ENCODE measurements around the gene TGFB3.

Gene TGFB3

GRCh38 chr14:75959031-75959430, 22.8 kb downstream of the TGFB3 start:
- no peak for DNase-seq (ENCODE audit: extremely low read depth, insufficient read length)
- no peak for TF ChIP-seq CTCF (IDR thresholded peaks at IDR 0.05; ENCODE audit: insufficient read depth, low read length, poor library complexity, severe bottlenecking)

GRCh38 chr14:75952489-75952888, 29.3 kb downstream of the TGFB3 start:
- H3K36me3 ChIP-seq (ENCODE audit: control insufficient read depth, insufficient read depth, low read length) = no peaks in the 10 kb centered on the region; the same call in 1 of the 2 replicates
- no peak for DNase-seq (ENCODE audit: extremely low read depth, insufficient read length)
- TF ChIP-seq CTCF (IDR thresholded peaks at IDR 0.05; ENCODE audit: insufficient read depth, low read length, poor library complexity, severe bottlenecking) = no peak
- no peaks in the 10 kb centered on the region for H3K27me3 ChIP-seq (replicated peaks; ENCODE audit: control insufficient read depth, insufficient read depth, low read length)
- no peak overlapping the region for H3K4me3 ChIP-seq (replicated peaks; ENCODE audit: low read depth, low read length)

More at GRCh38 chr14:75959031-75959430, 22.8 kb downstream of the TGFB3 start:
- Histone ChIP-seq H3K4me3 (replicated peaks; ENCODE audit: low read depth, low read length) (no peak overlapping the region), H3K27me3 (replicated peaks; ENCODE audit: control insufficient read depth, insufficient read depth, low read length) (no peaks in the 10 kb centered on the region), H3K36me3 (ENCODE audit: control insufficient read depth, insufficient read depth, low read length) (no peaks in the 10 kb centered on the region)

- no peaks in the 10 kb centered on the region; the same call in 1 of the 2 replicates for H3K36me3 ChIP-seq (ENCODE audit: control insufficient read depth, insufficient read depth, low read length)
- TF ChIP-seq CTCF (IDR thresholded peaks at IDR 0.05; ENCODE audit: insufficient read depth, low read length, poor library complexity, severe bottlenecking) = no peak
- no peak for DNase-seq (ENCODE audit: extremely low read depth, insufficient read length)
- no peaks in the 10 kb centered on the region for H3K27me3 ChIP-seq (replicated peaks; ENCODE audit: control insufficient read depth, insufficient read depth, low read length)
- no peak overlapping the region for H3K4me3 ChIP-seq (replicated peaks; ENCODE audit: low read depth, low read length)
Observed at GRCh38 chr14:75946785-75947184, 35.0 kb downstream of the TGFB3 start.

GRCh38 chr14:75944607-75945241, 37.1 kb downstream of the TGFB3 start:
- no peak for DNase-seq (ENCODE audit: extremely low read depth, insufficient read length)
- H3K36me3 ChIP-seq (ENCODE audit: control insufficient read depth, insufficient read depth, low read length) = no peaks in the 10 kb centered on the region
- no peaks in the 10 kb centered on the region for H3K27me3 ChIP-seq (replicated peaks; ENCODE audit: control insufficient read depth, insufficient read depth, low read length)
- no peak for TF ChIP-seq CTCF (IDR thresholded peaks at IDR 0.05; ENCODE audit: insufficient read depth, low read length, poor library complexity, severe bottlenecking)
- no peak overlapping the region for H3K4me3 ChIP-seq (replicated peaks; ENCODE audit: low read depth, low read length)

- Histone ChIP-seq H3K27me3 (replicated peaks; ENCODE audit: control insufficient read depth, insufficient read depth, low read length) (no peaks in the 10 kb centered on the region), H3K4me3 (replicated peaks; ENCODE audit: low read depth, low read length) (no peak overlapping the region), H3K36me3 (ENCODE audit: control insufficient read depth, insufficient read depth, low read length) (no peaks in the 10 kb centered on the region; the same call in 1 of the 2 replicates)
- TF ChIP-seq CTCF (IDR thresholded peaks at IDR 0.05; ENCODE audit: insufficient read depth, low read length, poor library complexity, severe bottlenecking) = no peak
- DNase-seq (ENCODE audit: extremely low read depth, insufficient read length) = no peak
Observed at GRCh38 chr14:75941030-75941429, 40.8 kb downstream of the TGFB3 start.

- no peak for DNase-seq (ENCODE audit: extremely low read depth, insufficient read length)
- no peaks in the 10 kb centered on the region for H3K27me3 ChIP-seq (replicated peaks; ENCODE audit: control insufficient read depth, insufficient read depth, low read length)
- TF ChIP-seq CTCF (IDR thresholded peaks at IDR 0.05; ENCODE audit: insufficient read depth, low read length, poor library complexity, severe bottlenecking) = no peak
- H3K36me3 ChIP-seq (ENCODE audit: control insufficient read depth, insufficient read depth, low read length) = no peaks in the 10 kb centered on the region; the same call in 1 of the 2 replicates
- H3K4me3 ChIP-seq (replicated peaks; ENCODE audit: low read depth, low read length) = no peak overlapping the region
Observed at GRCh38 chr14:75939200-75939599, 42.6 kb downstream of the TGFB3 start.
